ENCODE data around the gene INSM1.

- TF ChIP-seq, protein P1, sequence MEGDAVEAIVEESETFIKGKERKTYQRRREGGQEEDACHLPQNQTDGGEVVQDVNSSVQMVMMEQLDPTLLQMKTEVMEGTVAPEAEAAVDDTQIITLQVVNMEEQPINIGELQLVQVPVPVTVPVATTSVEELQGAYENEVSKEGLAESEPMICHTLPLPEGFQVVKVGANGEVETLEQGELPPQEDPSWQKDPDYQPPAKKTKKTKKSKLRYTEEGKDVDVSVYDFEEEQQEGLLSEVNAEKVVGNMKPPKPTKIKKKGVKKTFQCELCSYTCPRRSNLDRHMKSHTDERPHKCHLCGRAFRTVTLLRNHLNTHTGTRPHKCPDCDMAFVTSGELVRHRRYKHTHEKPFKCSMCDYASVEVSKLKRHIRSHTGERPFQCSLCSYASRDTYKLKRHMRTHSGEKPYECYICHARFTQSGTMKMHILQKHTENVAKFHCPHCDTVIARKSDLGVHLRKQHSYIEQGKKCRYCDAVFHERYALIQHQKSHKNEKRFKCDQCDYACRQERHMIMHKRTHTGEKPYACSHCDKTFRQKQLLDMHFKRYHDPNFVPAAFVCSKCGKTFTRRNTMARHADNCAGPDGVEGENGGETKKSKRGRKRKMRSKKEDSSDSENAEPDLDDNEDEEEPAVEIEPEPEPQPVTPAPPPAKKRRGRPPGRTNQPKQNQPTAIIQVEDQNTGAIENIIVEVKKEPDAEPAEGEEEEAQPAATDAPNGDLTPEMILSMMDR (conservative IDR thresholded peaks at IDR 0.05), result no peak
- no peak for TF ChIP-seq EZH2 (IDR thresholded peaks at IDR 0.05; ENCODE audit: low read depth)
These were observed 23.4 kb upstream of the INSM1 start for GRCh38 chr20:20344476-20344875.
